Stimulated activated CD4-positive, alpha-beta T cell treated with anti-CD3 and anti-CD28 coated beads, TNF-alpha, amount 100 ng/mL, for 48 hours (primary cell): Measurements from ENCODE around the gene NPC1.
A peak's percentile ranks its signal among the peaks of the same experiment; 100 is the strongest.
"Not testable (repeated sequence)": the region's sequence is repeated elsewhere in the genome, so short reads cannot be mapped to it uniquely, and the experiment has no call there.

Experiments used
- DNase-seq, 3 donors: peaks; one replicate each; pipeline ENCODE4 v3.0.0-alpha.2; 2020; ENCODE audit warnings: low read depth in 3 of 3

The NPC1 gene

GRCh38 chr18:23586249-23587196 lies at the start of gene NPC1:
Gene NPC1 (minus strand): TSS chr18:23586506. CDS start chr18:23586343, 163 bp downstream.
- peak; percentile 78 to 88 (median 86) for DNase-seq

GRCh38 chr18:23636071-23636399 lies 49.7 kb upstream of the NPC1 start:
- no peak for DNase-seq

DNA sequence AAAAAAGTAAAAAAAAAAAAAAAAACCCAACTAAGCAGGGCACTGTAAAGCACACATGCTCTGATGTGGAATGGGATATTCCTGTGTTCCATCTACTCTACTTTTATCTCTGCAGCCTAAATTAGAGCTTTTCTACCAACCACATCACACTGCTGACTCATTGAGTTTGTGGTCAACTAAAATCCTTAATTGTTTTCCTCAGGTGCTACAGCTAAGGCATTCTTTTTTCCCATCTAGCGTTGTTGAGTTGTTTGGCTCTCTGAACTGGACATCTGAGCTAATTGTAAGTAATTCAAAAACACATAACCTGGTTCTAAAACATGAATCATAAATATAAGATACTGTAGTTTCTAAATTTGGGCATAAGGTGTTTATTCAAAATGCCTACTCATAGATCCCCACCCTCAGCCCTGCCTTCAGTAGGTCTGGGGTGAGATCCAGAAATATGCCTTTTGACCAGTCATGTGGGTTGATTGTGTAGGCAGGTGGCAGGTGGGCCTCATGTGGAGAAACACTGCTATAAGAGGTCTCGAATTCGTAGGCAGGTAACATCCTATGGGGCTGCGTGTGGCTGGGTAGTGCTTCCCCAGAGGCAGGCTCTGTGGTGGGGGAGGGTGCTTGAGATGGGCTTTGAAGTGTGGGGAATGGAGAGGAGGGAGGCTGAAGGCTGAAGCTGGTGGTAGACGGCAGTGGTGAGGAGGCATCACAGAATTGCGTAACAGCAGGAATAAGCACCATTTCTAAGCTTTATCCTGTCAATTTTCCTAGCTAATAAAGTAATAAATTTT lies 49.2 kb upstream of the NPC1 start:
- no peak for DNase-seq

DNA sequence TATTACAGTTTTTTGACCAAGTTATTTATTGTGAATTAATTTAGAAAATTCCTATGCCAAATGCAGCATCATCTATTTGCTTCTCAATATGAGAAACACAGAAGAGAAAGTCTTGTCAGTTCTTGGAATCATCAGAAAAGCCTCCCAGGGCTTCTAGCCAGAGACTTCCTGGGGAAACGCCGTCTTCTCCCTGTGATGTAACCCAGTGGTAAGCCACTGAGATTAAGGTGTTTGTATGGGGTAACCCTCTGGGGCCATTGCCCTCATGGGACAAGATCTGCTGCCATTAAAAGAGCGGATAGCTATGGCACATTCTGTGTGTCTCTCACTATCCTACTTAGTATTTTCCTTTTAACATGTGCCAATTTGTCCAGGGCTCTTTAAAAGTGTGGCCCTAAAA lies 48.4 kb upstream of the NPC1 start:
- no peak for DNase-seq

DNA sequence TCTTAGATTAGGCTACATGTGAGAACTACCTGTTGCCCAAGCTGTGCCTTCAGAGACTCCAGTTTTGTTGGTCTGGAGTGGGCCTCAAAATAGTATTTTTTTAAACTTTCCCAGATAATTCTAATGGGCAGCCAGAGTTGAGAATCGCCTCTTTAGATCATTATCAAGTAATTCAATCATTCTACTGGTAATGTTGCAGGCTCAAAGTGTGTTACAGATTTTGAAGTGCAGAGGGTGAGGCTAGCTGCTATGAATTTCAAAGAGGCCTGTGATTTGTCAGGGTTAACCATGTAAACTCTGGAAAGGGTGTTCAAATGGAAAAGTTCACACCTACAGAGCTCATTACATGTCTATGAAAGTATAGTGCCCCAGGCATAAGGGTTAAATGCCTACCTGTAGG lies 46.3 kb upstream of the NPC1 start:
- DNase-seq = no peak

GRCh38 chr18:23631746-23632145 lies 45.4 kb upstream of the NPC1 start:
- DNase-seq = no peak

DNA sequence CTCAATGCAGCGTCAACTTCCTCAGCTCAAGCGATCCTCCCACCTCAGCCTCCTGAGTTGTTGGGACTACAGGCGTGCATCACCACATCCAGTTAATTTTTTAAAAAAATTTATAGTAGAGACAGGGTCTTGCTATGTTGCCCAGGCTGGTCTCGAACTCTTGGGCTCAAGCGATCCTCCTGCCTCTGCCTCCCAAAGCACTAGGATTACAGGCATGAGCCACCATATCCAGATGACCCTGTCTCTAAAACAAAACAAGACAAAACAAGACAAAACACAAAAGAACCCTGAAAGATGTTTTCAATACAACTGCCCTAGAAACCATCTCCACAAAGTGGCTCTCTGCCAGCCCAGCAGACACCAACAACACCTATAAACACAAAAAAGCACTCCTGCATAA lies 45.0 kb upstream of the NPC1 start:
- no peak for DNase-seq

DNA sequence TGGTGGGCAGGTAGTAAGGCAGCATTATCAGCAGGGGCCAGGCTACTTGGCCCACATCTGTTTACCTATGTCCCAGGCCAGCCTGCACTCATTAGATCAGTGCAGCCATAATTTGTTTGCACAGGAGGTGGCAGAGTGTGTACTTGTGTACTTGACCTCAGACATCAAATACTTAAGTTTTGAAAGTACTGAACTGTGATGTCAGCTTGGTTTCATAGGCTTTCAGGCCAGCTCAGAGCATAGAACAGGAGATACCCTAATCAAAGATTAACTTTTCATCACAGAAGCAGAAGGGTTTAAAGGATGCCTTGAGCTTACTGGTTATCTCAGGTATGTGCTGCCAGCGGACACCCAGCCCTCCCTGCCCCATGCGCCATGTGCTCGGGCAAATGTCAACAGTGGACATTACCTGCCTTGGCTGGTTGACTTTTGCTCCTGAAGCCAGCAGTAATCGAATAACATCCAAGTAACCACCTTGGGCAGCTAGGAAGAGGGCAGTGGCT lies 43.2 kb upstream of the NPC1 start:
- no peak for DNase-seq

GRCh38 chr18:23627970-23628369 lies 41.7 kb upstream of the NPC1 start:
- DNase-seq = no peak

DNA sequence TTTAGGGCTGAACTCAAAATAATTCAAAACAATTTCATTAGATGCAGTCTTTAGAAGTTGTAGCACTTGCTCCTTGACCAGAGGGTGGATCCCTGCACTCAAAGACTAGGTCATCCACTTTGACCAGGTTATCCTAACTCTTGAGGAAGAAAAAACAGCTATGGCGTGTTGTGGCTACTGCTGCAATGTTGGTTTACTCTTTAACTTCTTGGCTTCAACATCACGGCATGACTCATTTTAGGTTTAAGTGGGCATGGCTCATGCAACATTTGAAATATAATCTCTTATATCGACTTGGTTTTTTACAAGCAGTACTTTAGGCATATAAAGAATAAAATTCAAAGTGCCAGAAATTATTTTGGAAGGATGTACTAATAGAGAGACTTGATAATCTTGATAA lies 41.0 kb upstream of the NPC1 start:
- DNase-seq = no peak

DNA sequence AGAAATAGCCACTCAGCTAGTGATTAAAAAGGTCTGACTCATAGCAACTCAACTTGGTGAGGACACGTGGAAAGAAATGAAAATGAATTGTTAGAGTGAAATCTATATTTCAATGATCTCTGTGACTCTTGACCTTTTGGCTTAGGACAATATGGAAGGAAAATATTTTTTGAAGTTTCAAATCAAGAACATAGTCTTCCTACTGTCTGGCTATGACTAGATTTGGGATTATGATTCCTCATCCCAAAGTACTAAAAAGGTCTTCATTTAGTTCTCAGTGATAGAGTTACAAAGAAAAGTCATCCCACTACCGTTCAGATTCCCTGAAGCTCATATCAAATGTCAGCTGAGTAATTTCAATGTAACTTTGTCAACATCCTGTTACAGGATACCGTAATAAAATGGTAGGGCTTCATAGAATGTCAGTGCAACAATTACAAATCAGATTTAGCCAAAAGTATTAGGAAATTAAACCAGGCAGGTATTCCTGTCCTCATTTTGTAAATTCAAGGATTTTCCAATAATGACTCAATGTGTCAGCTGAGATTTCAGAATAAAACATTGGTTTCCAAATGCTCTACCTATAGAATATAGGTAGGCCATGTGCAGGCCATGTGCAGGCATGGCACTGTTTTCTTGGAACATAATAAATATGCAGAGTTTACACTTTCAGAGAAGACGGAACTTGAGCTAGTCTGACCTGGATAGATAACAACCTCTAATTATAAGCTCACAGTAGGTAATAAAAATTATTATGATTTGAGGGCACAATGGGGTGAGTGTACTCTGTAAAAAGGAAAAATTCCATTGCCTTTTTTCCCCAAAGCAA lies 40.4 kb upstream of the NPC1 start:
- DNase-seq = no peak

GRCh38 chr18:23623040-23623439 lies 36.7 kb upstream of the NPC1 start:
- no peak for DNase-seq

DNA sequence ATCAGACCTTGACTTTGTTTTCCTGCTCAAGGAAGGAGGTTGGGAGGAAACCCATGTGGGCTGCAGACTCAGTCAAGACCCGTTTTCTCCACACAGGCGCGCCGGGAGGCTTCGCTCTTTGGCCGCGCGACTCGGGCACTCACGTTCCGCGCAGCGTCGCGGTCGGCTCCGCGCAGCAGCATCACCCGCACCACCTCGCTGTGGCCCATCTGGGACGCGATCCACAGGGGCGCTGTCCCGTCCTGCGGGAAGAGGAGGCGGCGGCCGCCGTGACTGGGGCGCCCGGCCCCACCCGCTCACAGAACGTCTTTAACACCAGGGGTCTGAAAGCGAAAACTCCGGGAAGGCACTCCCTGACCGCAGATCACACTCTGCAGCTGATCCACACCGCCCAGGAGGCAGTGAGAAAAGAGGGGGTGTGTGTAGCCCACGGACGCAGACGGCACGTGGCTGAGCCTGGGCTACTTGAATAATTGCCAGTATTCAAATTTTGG lies 33.1 kb upstream of the NPC1 start:
- DNase-seq = no peak

- DNase-seq = no peak
Measured at GRCh38 chr18:23618862-23619387, 32.6 kb upstream of the NPC1 start.

DNA sequence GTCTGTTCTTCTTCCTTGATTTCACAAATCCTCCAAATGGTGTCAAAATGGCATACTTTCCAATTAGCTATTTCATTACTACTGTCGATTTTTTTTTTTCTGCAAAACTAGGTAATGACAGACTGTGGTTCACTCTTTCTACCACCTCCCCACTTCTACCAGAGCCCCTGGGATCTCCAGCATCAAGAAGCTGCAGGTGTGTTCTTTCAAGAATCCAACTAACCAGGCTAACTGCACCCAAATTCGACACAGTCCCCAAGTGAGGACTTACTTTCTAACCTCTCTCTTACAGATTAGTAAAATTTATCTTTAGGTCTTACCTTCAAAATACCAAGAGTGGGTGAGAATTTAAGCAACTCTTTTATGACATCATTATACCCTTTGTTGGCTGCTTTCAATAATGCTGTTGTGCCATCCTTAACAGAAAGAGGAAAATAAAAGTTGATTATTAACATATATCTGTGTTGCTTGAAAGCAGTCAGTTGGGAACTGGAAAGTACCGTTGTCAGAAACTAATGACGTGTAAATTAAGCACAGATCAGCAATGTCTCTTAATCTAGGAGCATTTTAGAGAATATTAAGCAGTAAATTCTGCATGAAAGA lies 31.2 kb upstream of the NPC1 start:
- DNase-seq = no peak

- no peak for DNase-seq
Measured at GRCh38 chr18:23616258-23616657, 30.0 kb upstream of the NPC1 start.

- DNase-seq = no peak
Measured at GRCh38 chr18:23614891-23615290, 28.6 kb upstream of the NPC1 start.

DNA sequence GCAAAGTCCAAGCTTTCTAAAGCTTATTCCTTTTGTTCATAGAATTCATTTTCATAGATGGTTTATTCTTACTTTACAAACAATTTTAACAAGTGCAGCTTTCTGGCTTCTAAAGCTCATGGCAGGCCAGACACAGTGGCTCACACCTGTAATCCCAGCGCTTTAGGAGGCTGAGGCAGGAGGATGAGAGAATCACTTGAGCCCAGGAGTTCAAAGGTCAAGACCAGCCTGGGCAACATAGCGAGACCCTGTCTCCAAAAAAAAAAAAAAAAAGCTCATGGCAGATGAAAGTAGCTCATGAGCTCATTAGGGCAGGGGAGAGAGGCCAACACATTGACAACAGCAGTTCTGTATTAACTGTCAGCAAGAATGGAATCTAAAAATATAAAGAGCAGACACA lies 28.1 kb upstream of the NPC1 start:
- DNase-seq = no peak

DNA sequence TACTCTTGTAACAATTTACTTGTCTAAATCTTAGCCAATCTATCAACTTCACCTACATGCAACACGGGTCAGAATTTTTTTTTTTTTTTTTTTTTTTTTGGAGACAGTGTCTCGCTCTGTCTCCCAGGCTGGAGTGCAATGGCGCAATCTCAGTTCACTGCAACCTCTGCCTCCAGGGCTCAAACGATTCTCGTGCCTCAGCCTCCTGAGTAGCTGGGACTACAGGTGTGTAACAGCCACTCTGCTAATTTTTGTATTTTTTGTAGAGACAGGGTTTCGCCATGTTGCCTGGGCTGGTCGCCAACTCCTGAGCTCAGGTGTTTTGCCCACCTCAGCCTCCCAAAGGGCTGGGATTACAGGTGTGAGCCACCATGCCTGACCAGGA lies 26.8 kb upstream of the NPC1 start:
- not testable (repeated sequence) for DNase-seq

DNA sequence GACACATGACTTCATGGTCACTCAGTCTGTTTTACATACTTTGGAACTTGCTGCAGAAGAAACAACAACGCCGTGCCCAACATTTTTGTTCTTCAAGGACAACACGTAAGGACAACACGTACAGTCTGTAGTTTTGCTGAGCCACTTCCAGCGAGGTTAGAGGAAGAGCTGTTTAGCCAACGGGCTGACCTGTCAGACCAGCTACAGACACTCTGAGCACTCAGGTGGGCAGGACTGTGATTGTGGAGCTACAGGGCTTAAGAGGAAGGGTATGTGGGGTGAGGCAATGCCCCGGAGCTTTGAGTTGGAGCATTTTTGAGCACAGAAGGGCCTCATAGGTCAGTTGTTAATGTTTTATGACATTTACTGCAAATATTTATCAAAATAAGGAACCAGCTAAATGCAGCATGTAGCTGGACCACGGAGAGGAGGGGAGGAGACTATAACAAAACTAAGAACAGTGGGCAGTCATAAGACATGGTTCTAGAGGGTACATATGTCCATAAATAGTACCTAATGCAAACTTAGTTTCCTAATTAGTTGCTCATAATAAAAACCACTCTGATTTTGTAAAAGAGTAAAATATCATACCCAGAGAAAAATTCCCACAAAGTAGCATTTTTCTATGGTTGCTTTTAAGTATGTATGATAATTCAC lies 26.3 kb upstream of the NPC1 start:
- no peak for DNase-seq
